MCF 10A (cell line): ENCODE data around the gene SLC50A1. TPM values are rescaled to one million over a fixed set of nuclear protein-coding genes. Genes with fewer than 3 reads are reported as not detected.

Experiments
- BruUV-seq: library from RNA; stranded (reverse); fragments of 400-500 nt; replicated peaks from 2 replicates; lab custom pipeline; 2021; lab: Mats Ljungman, UMichigan
- CTCF ChIA-PET: fragments of 300-600 bp; sonication (Branson Sonifier 250); formaldehyde crosslinking; extraction: SDS; loops from one replicate; lab custom pipeline; 2021; ENCODE audit warnings: antibody characterized with exemption, inconsistent platforms; lab: Yijun Ruan, JAX
- POLR2A ChIA-PET: fragments of 300-600, 350-650 bp; sonication (Branson Sonifier 250); formaldehyde crosslinking; extraction: SDS; loops from one replicate; lab custom pipeline; 2020; ENCODE audit warnings: antibody characterized with exemption, inconsistent platforms; lab: Yijun Ruan, JAX
- DNase-seq: peaks from one replicate; pipeline ENCODE4 v3.0.0-alpha.2; 2018; ENCODE audit not compliant: unreplicated experiment
- H3K27ac Mint-ChIP-seq: one replicate; pipeline ENCODE4 v1.8.0; 2022; ENCODE audit warnings: mild to moderate bottlenecking, low read depth, mixed read lengths; ENCODE audit not compliant: unreplicated experiment
- H3K27me3 Mint-ChIP-seq: one replicate; pipeline ENCODE4 v1.8.0; 2022; ENCODE audit warnings: mixed read lengths; ENCODE audit not compliant: insufficient read depth, unreplicated experiment
- H3K36me3 Mint-ChIP-seq: one replicate; pipeline ENCODE4 v1.8.0; 2022; ENCODE audit warnings: mild to moderate bottlenecking, moderate library complexity, mixed read lengths; ENCODE audit not compliant: insufficient read depth, unreplicated experiment
- H3K4me1 Mint-ChIP-seq: one replicate; pipeline ENCODE4 v1.8.0; 2022; ENCODE audit warnings: mixed read lengths; ENCODE audit not compliant: insufficient read depth, unreplicated experiment
- H3K4me3 Mint-ChIP-seq: one replicate; pipeline ENCODE4 v1.8.0; 2022; ENCODE audit warnings: mild to moderate bottlenecking, moderate library complexity, mixed read lengths; ENCODE audit not compliant: unreplicated experiment
- H3K9me3 Mint-ChIP-seq: one replicate; pipeline ENCODE4 v1.8.0; 2022; ENCODE audit warnings: mixed read lengths; ENCODE audit not compliant: unreplicated experiment
- intact Hi-C: fragments of 100-400 bp; cut with micrococcal nuclease; formaldehyde crosslinking; loops from 2 replicates; pipeline ENCODE4 v1.14.1; 2022
- total RNA-seq: library from RNA; stranded (reverse); gene quantifications from 2 replicates; pipeline ENCODE4 v1.2.3, GENCODE V29; 2022
- TF ChIP-seq, protein P1 (sequence below): fragments of 200-600 bp; IDR thresholded peaks from one replicate; pipeline ENCODE4 v1.8.0; 2022; ENCODE audit warnings: antibody characterized with exemption, mild to moderate bottlenecking; ENCODE audit not compliant: unreplicated experiment

SLC50A1 gene
- total RNA-seq, 1 experiment from 2014 or later: 91.2 TPM

- POLR2A ChIA-PET: interaction anchor here (0.8 to 8.1 kb wide), 4 partner anchors 40 to 159 kb away, joined by 3 to 75 read pairs (median 39); partner anchors contain the start of genes CKS1B, KRTCAP2 and SHC1
- H3K4me3 Mint-ChIP-seq: peak overlapping the region; percentile 100
- no peaks in the 10 kb centered on the region for H3K27me3 Mint-ChIP-seq
Measured at GRCh38 chr1:155131856-155132255, 3.8 kb upstream of the SLC50A1 start.

GRCh38 chr1:155133799-155134281 is 1.8 kb upstream of the SLC50A1 start:
- TF ChIP-seq, protein P1, sequence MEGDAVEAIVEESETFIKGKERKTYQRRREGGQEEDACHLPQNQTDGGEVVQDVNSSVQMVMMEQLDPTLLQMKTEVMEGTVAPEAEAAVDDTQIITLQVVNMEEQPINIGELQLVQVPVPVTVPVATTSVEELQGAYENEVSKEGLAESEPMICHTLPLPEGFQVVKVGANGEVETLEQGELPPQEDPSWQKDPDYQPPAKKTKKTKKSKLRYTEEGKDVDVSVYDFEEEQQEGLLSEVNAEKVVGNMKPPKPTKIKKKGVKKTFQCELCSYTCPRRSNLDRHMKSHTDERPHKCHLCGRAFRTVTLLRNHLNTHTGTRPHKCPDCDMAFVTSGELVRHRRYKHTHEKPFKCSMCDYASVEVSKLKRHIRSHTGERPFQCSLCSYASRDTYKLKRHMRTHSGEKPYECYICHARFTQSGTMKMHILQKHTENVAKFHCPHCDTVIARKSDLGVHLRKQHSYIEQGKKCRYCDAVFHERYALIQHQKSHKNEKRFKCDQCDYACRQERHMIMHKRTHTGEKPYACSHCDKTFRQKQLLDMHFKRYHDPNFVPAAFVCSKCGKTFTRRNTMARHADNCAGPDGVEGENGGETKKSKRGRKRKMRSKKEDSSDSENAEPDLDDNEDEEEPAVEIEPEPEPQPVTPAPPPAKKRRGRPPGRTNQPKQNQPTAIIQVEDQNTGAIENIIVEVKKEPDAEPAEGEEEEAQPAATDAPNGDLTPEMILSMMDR: no peak
- intact Hi-C loops: no loop called here
- peaks cover 58% of the 10 kb centered on the region for H3K4me1 Mint-ChIP-seq
- ChIA-PET CTCF (interaction anchor here (0.8 to 14.0 kb wide), 14 partner anchors 8 to 161 kb away, joined by 3 to 161 read pairs (median 6); partner anchors contain the start of gene KRTCAP2), POLR2A (interaction anchor here (0.6 to 8.1 kb wide), 19 partner anchors 9 to 713 kb away, joined by 3 to 238 read pairs (median 10); partner anchors contain the start of genes EFNA1, KRTCAP2, SHC1 and TRIM46)
- H3K27ac Mint-ChIP-seq: peak overlapping the region; percentile 72
- peaks cover 86% of the 10 kb centered on the region for H3K36me3 Mint-ChIP-seq
- BruUV-seq: no TSS peak
- H3K27me3 Mint-ChIP-seq: no peaks in the 10 kb centered on the region
- no peaks in the 10 kb centered on the region for H3K9me3 Mint-ChIP-seq
- no peak for DNase-seq
- H3K4me3 Mint-ChIP-seq: peak overlapping the region; percentile 80

More at GRCh38 chr1:155131856-155132255, 3.8 kb upstream of the SLC50A1 start:
- H3K27ac Mint-ChIP-seq: peak overlapping the region; percentile 72
- H3K9me3 Mint-ChIP-seq: no peaks in the 10 kb centered on the region
- H3K4me1 Mint-ChIP-seq: peaks cover 53% of the 10 kb centered on the region
- intact Hi-C loops: no loop called here
- TF ChIP-seq, protein P1: no peak
- peaks cover 84% of the 10 kb centered on the region for H3K36me3 Mint-ChIP-seq
- BruUV-seq: no TSS peak
- CTCF ChIA-PET: interaction anchor here (0.8 to 14.0 kb wide), 8 partner anchors 36 to 226 kb away, joined by 3 to 161 read pairs (median 19); partner anchors contain the start of gene KRTCAP2
- DNase-seq: no peak

- CTCF ChIA-PET: interaction anchor here (0.8 to 14.0 kb wide), 16 partner anchors 9 to 162 kb away, joined by 3 to 161 read pairs (median 4); partner anchors contain the start of gene KRTCAP2
Measured at GRCh38 chr1:155134322-155134721, 1.3 kb upstream of the SLC50A1 start.

More at GRCh38 chr1:155134322-155134721, 1.3 kb upstream of the SLC50A1 start:
- Mint-ChIP-seq H3K4me3 (peak overlapping the region; percentile 80), H3K27me3 (no peaks in the 10 kb centered on the region), H3K27ac (peak overlapping the region; percentile 94), H3K4me1 (peaks cover 58% of the 10 kb centered on the region), H3K9me3 (no peaks in the 10 kb centered on the region), H3K36me3 (peaks cover 89% of the 10 kb centered on the region)
- POLR2A ChIA-PET: interaction anchor here (0.5 to 8.1 kb wide), 32 partner anchors 9 to 797 kb away, joined by 3 to 238 read pairs (median 6); partner anchors contain the start of genes ADAM15, CKS1B, EFNA1 and FLAD1
- TF ChIP-seq, protein P1: no peak
- intact Hi-C loops: no loop called here
- peak; percentile 41 for DNase-seq
- BruUV-seq: no TSS peak
